ENCODE results near the gene SMO.

SMO gene

GRCh38 chr7:129163875-129164544, 24.4 kb upstream of the SMO start:
- TF ChIP-seq TAF1 (IDR thresholded peaks at IDR 0.05; ENCODE audit: borderline replicate concordance, insufficient read depth, low read length): no peak
- TF ChIP-seq SIN3A (IDR thresholded peaks at IDR 0.05; ENCODE audit: borderline replicate concordance, insufficient read depth, low read length): no peak
- no peak for TF ChIP-seq POLR2AphosphoS5 (IDR thresholded peaks at IDR 0.05; ENCODE audit: low read depth, low read length)
- no peak for TF ChIP-seq FOXP2 (optimal IDR thresholded peaks at IDR 0.05; ENCODE audit: borderline replicate concordance, extremely low read depth, extremely low read length, insufficient read depth)
- no peak for TF ChIP-seq REST (IDR thresholded peaks at IDR 0.05; ENCODE audit: insufficient read depth in 1 of 2, low read depth in 2 of 2, low read length in 2 of 2)

GRCh38 chr7:129166745-129167144, 21.7 kb upstream of the SMO start:
- no peak for TF ChIP-seq FOXP2 (optimal IDR thresholded peaks at IDR 0.05; ENCODE audit: borderline replicate concordance, extremely low read depth, extremely low read length, insufficient read depth)
- no peak for TF ChIP-seq TAF1 (IDR thresholded peaks at IDR 0.05; ENCODE audit: borderline replicate concordance, insufficient read depth, low read length)
- TF ChIP-seq REST (IDR thresholded peaks at IDR 0.05; ENCODE audit: insufficient read depth in 1 of 2, low read depth in 2 of 2, low read length in 2 of 2): no peak

DNA sequence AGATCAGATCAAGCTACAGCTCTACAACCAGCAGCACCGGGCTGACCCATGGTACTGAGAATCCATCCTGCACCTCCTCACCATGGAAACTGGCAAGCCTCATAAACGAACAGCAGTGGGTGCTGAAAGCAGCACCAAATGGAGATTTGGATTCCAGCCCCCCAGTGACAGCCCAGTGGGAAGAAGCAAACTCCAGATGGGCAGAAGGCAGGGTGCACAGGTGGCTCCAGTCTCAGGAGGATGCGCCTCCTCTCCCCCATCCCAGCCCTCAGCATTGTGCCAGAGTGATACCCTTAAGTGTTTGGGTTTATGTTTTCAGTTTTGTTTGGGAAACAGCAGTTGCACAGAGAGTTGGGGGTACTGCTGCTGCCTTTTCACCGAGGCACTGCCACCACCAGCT, 20.6 kb upstream of the SMO start:
- no peak for TF ChIP-seq REST (IDR thresholded peaks at IDR 0.05; ENCODE audit: insufficient read depth in 1 of 2, low read depth in 2 of 2, low read length in 2 of 2)
- no peak for TF ChIP-seq SIN3A (IDR thresholded peaks at IDR 0.05; ENCODE audit: borderline replicate concordance, insufficient read depth, low read length)
- no peak for TF ChIP-seq POLR2AphosphoS5 (IDR thresholded peaks at IDR 0.05; ENCODE audit: low read depth, low read length)
- TF ChIP-seq FOXP2 (optimal IDR thresholded peaks at IDR 0.05; ENCODE audit: borderline replicate concordance, extremely low read depth, extremely low read length, insufficient read depth): no peak
- TF ChIP-seq TAF1 (IDR thresholded peaks at IDR 0.05; ENCODE audit: borderline replicate concordance, insufficient read depth, low read length): no peak

GRCh38 chr7:129168231-129169021, 20.0 kb upstream of the SMO start:
- TF ChIP-seq POLR2AphosphoS5 (IDR thresholded peaks at IDR 0.05; ENCODE audit: low read depth, low read length) (no peak), REST (IDR thresholded peaks at IDR 0.05; ENCODE audit: insufficient read depth in 1 of 2, low read depth in 2 of 2, low read length in 2 of 2) (no peak), FOXP2 (optimal IDR thresholded peaks at IDR 0.05; ENCODE audit: borderline replicate concordance, extremely low read depth, extremely low read length, insufficient read depth) (no peak), SIN3A (IDR thresholded peaks at IDR 0.05; ENCODE audit: borderline replicate concordance, insufficient read depth, low read length) (no peak), TAF1 (IDR thresholded peaks at IDR 0.05; ENCODE audit: borderline replicate concordance, insufficient read depth, low read length) (no peak)

All from PFSK-1 (cell line).